Renal pelvis (tissue), 4 donors: ENCODE results near the gene RELCH. TPM values are rescaled to one million over a fixed set of nuclear protein-coding genes. Genes with fewer than 3 reads are reported as not detected.

Source experiments
- DNase-seq: peaks from one replicate; pipeline ENCODE4 v3.0.0-alpha.2; 2013
- polyA plus RNA-seq, 3 donors: library from polyadenylated mRNA; unstranded; fragments of 120-200 nt; gene quantifications; one replicate each; pipeline ENCODE4 v1.2.1, GENCODE V29; 2013; ENCODE audit not compliant: insufficient read length in 3 of 3

RELCH gene
- polyA plus RNA-seq, 3 donors = 30.9 to 44.4 (median 34.4) TPM

DNA sequence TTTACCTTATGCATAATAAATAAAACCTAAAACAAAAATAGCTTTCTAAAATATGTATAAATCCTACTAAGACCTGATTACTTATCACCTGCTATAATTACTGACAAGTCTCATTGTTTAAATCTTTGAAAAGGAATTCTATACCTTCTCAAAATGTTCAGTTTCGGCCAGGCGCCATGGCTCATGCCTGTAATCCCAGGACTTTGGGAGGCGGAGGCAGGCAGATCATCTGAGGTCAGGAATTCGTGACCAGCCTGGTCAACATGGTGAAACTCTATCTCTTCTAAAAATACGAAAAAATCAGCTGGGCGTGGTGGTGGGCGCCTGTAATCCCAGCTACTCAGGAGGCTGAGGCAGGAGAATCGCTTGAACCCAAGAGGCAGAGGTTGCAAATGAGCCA is 58.1 kb downstream of the RELCH start:
- no peak for DNase-seq

DNA sequence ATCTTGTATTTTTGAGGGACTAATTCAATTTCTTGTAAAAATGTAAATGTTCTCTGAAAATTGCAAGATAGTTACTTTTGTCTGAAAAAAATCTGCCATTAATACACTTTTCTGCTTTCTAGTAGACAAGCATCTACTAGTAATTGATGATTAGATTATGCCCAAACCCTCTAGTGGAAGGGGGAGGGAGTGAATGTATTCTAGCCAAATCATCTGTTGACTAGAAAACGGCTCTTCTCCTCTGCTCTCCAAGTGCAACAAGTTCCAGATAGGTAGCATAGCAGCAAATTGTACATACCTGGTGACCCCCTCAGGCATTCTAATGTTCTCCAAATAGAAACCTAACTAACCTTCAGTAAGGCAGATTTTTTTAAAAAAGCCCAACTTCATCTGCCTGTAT is 58.6 kb downstream of the RELCH start:
- DNase-seq = no peak

DNA sequence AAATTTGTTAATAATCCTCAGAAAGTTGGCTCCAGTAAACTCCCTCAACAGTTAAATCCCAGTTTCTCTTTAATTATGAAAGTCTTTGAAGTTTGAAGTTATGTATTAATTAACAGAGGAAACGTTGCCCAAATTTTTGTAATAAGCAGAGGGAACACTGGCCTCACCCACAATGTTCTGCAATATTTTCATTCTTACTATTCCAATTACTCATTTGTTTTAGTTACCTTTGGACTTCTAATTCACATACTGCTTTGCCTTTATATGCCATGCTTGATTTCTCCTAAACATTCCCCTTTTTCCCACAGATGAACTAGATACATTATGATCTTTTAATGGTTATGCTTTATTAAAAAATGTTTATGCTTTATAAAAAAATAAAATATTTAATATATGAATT is 61.3 kb downstream of the RELCH start:
- no peak for DNase-seq

DNA sequence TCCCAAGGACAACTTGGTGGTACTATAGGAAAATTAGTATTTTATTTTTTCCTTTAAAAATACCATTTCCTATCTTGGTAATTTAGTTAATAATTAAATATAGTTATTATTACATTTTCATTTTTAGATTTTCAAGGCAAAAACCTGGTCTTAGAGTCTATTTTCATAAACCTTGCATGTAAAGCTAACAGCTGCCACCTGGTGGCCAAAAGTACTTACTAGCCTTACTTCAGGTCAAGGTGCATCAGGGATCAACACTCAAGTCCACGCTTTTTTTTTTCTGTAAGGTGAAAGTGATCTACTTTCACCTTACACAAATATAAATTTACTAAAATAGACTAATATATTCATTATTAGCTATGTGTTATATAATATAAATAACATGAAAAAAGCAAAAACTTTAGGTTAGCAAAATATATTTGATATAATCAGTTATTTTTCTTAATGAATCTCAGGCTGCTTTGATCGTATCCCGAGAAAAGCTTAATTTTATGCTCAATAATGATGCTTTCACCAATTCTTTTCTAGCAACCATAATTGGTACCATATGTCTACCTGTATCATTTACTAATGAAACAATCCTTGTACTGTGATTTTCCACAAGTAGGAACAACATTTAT is 62.5 kb downstream of the RELCH start:
- peak; percentile 69 for DNase-seq

DNA sequence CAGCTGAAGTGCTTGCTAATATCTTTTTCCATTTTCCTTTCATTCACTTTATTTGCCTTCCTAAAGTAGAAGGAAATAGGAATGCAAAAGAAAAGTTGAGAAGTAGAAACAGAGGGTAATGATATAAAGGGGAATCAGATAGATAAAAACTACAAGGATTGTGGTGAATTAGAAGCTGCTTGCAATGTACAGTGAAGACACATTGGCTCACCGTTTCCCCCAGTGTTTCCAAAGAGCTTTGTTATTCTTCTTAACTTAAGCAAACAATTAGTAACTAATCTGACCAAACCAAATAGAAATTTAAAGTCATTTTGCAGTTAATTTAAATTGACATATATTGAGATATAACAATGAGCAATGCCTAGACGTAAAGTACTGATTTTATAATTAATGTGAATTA is 63.4 kb downstream of the RELCH start:
- no peak for DNase-seq

DNA sequence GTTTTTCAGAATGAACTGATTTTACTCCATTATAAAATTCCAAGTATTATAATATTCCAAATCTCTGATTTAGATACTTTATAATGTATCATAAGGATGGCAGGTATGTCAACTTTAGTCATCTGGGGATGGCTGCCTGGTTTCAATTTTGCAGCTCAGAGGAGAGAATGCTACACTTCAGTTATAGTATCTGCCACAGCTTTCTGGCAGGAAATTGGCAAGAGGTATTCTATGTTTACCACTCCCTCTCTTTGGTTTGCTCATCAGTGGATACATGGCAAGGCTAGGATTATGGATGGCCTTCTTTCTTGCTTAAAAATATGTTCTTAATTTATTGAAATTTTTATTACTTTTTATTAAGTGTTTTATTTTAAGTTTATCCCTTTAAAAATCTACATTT is 71.0 kb downstream of the RELCH start:
- DNase-seq = no peak

DNA sequence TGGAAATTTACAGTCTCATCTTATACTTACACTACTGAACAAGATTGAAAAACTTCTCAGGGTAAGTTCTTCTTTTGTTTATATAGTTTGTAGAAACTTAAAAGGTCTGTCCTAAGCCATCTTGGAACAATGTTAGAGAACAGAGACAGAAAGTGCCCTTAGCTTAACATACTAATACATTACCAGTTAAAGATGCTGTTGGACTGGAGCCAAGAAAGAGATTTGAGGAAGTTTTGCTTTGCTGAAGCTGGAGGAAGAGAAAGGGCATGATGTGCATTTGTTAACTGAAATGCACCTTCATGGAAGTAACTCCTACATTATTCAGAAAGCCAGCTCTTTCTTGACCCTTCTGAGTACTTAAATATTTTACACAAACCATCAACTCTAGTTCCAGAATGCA is 71.6 kb downstream of the RELCH start:
- peak; percentile 12 for DNase-seq

DNA sequence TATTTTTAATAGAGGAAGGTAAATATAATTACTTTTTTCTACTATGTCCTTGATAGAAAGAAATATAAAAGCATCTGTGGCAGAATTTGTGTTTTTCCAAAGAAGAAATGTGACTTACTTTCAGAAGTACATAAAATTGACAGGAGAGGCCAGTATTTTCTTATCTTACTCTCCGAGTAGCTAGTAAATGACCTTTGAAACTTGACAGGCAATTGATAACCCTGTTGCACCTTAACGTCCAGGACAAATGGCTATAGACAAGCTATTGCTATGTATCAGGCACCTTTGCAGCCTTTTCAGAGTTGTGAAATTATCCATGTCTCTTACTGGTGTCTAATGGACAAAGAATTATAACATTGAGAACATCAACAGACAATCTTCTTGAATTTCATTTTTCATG is 75.0 kb downstream of the RELCH start:
- no peak for DNase-seq

DNA sequence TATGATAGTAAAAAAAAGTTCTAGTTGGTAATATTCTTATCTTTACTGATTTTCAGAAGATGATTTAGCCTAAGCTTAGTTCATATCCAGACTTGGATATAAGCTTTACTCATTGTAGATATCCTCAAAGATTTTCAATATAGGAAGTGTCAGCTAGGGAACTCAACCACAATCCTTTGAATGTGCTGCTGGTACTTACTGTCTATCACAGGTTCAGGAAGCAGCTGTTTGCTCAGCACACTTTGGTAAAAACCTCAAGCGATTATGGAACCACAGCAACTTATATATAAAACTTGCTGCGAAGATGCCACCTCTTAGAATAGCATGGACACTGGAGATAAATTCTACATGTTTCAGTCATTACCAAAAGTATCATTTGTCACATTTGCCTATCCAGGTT is 77.9 kb downstream of the RELCH start:
- no peak for DNase-seq

DNA sequence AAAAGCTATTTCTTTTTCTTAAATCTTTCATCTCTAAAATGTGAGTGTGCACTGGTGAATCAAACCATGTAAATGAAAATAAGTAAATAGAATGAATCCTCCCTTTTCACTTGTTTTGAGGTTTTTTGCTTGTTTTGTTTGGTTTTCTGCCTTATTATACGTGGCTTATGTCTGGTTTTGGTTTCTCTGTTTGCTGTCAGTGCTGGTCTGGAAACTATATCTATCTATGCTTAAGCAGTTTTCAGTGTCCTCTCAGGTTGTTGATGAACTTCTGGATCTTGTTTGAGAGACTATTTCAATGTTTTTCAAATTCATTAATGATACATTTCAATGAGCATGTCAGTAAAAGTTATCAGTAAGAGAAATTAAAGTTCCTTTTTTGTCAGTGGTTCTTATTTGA is 90.0 kb downstream of the RELCH start:
- DNase-seq = no peak

DNA sequence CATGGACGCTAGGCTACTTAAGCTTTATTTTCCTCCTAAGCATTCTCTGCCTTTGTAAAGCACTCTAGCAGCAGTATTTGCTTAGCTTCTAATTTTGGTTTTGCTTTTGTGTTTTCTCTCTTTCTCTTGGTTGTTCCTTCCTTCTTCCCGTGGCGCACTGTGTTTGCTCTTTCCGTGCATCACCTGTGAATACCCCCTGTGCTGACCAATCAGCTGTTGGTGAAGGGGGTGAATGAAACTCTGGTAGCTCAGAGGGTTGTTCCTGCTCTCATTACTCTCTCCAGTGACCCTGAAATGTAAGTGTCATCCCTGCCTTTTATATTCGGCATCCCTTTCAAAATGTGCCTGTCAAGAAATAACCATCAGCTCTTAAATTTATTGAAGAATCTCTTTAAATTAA is 92.5 kb downstream of the RELCH start:
- DNase-seq = no peak

DNA sequence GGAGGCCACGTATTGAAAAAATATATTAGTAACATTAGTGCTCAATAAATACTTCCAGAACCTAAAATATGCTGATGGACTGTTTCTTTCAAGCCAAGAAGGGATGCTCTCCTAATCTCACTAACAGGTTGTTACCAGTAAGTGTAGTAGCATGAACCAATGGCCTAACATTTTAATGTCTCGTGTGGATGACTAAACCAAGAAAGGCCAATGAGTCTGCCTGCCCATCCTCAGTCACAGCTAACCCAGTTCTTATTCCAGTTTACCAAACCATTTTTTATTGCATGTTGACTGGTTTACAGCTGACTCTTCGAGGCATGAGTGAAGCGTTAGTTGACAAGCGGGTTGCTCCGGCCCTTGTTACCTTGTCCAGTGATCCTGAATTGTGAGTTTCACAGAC is 93.0 kb downstream of the RELCH start:
- DNase-seq = no peak

DNA sequence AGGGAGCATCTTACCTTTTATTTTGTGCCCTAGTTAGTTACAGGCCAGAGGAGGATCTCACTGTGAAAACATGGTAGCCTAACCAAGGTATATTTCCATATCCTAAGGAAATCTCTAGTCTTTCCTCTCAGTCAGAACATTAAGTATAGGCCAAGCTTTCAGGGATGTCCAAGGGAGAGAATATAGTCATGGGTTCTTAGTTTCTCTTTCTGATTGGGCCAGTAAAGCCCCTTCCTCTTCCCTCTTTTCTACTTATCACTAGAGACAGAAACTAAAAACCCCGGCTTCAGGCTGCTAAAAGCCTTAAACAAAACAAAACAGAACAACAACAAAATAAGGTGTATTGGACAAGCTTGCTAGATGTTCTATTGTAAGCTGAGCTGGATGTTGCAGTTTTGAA is 93.7 kb downstream of the RELCH start:
- no peak for DNase-seq

DNA sequence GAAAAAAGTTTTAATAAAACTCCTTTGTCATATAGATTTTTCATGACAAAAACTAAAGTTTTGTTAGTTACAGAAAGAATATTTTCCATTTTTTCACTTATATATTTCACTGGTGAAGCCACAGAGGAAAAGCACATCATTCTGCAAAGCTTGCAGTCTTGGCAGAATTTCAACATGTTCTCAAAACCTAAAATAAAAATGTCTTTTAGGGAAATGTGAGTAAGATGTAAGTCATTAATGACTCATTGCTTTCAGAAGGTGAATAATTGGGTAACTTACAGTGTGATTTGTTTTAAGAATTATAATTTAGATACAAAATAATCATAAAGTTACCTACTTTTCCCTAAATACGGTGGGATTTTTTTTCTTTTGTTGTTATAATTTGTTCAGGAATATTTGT is 94.6 kb downstream of the RELCH start:
- no peak for DNase-seq

DNA sequence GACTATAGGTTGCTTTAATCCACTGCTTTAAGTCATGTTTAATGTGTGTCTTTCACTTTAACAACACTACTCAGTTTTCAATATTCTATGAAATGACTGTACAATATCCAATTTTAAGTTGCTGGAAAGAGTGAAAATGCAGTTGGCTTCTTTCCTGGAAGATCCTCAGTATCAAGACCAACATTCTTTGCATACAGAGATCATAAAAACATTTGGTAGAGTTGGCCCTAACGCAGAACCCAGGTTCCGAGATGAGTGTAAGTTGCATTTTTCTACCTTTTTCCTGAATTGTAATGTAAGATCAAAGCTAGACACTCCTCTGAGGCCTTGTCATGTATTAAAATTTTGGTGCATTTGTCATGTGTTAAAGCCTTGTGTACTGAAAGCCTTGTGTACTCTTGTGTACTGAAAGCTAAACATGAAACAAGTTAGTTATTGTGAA is 95.2 kb downstream of the RELCH start:
- DNase-seq = no peak

DNA sequence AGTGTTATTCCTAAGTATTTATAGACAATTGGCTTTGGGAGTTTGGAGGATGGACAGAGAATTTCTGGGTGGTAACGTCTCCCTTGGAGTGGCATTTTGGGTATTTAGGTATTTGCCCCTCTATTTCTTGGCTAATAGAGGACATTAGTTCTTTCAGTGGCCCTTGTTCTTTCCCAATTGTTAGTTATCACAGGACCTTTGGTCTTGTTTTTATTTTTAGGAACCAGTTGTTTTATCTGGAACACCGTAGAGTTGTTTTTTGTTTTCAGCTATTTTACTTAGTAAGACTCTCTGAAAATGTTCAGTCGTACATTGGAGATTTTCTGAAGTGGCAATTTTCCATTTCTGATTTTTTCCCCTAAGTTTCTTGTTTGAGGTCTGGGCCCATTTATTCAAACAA is 97.6 kb downstream of the RELCH start:
- DNase-seq = no peak

DNA sequence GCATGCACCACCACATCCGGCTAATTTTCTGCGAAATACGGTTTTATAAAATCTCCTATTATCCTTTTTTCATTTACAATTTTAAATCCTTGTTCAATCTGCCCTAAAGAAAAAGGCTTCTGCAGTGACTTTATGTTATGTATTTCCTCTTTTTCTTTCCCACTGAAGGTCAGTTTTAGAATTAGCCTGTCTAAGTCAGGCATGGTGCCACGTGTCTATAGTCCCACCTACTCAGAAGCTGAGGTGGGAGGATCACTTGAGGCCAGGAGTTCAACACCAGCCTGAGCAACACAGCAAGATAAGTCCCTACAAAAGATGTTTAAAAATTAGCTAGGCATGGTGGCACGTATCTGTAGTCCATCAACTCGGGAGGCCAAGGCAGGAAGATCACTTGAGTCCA is 98.2 kb downstream of the RELCH start:
- no peak for DNase-seq

DNA sequence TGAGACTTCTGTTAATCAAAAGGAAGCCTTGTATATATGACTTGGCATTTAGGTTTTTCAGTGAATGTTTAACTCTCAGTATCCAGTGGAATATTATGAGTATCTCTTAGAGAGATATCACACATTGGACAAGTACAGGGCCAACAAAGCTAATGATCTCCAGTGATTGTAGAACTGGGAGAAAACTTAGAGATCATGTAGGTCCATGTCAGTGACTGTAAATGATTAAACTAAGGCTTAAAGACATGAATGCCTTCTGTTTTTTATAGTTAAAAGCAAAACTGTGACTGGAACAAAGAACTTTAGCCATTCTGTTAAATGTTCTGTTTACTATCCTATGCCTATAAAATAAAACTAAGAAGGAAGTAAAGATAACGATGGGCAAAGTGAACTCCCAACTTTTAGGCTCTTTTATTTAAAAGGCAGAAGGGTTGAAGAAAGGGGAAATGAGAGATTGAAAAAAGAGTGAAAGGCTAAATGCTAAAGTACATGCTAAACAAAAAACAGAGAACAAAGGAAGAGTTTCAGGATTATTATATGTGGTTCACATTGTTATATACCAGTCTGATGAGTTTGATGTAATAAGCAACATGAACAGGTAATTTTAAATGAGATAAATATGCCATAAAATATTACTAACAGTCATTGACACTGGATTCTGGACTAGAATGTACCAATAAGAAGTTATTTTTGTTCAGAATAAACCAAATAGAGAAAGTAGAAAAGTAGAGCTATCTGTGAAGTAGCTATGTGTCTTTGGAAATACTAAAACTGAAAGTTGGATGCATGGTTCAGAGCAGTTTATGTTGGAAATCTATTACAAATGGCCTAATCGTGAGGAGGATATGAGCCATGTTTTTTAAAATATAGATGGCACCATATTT is 101.0 kb downstream of the RELCH start:
- peak; percentile 4 for DNase-seq

DNA sequence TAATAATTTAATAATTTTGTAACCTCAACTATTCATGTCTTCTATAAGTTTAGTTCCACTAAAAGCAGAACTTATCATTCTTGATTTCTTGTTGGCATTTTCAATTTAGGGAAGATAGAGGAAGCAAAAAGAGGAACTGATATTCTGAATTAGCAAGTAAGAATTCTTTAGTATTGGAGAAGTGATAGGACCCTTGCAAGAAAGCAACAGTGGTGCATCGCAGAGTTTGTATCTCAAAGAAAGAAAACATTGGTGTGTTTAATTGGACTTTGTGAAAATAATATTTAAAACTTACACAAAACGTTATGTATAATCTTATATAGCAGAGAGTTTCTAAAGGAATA is 101.6 kb downstream of the RELCH start:
- DNase-seq = no peak

DNA sequence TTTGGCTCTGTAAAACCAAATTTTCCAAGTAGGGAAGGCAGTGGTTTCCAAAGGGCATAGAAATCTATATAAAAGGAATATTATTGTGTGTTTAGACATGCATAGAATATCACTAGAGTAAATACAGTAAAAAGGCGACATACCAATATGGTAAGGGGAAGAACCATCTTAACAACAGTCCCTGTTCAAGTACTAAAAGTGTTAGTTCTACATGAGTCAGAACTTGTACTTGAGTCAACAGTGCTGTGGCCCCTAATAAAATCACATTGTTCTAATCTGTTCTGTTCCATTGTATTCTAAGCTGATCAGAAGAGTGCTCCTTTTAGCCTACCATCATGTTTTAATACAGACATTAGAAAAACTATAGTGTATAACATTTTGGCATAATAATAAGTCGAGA is 102.0 kb downstream of the RELCH start:
- DNase-seq = no peak

DNA sequence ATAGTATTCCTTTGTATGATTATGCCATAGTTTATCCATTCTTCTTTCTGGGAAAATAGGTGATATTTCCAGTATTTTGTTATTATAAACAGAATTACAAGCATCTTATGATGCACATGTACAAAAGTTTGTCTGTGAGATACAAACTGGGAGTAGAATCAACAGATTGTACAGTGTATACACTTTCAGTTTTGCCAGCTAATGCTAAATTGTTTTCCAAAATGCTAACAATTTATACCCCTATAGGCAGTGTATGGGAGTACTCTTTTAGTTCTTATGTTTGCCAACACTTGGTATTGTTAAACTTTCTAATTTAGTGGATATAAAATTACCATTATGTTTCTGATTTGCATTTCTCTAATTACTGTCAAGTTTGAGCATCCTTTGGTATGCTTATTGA is 107.0 kb downstream of the RELCH start:
- no peak for DNase-seq

DNA sequence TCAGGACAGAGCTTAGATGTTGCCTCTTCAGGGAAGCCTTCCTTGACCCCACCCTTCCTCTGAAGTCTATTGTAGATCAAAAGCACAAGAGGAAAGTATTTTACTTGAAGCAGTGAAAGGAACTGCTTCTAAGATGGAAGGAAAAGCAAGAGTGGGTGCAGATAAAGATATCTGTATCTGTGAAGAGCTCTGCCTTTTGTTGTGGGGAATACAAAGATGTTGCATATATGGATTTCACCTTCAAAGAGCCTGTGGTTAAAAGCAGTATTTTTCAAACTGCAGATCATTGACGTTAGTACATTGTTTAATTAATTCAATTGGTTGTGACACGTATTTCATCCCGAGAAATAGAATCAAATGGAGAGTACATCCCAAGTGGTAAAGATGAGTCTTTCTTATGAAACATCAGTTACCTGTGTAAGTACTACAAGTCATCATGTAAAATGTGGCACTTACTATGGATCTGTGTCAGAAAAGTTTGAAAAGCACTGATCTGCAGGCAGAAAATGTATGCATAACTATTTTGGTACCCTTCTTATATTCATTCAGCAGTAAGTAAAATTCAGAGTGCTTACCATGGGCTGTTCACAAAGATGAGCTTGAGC is 113.4 kb downstream of the RELCH start:
- no peak for DNase-seq

DNA sequence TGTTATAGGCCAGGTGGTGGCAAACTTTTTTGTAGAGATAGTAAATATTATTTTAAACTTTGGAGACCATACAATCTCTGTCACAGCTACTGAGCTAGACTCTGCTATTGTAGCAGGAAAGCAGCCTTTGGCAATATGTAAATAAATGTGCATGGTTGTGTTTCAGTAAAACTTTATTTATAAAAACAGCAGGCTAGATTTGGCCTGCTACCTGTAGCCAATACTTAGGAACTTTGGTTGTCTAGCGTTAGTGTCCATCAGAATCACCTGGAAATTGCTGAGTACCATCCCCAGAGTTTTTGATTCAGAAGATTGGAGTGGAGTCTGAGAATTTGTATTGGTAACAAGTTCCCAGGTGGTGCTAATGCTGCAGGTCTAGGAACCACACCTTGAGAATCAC is 114.3 kb downstream of the RELCH start:
- no peak for DNase-seq
